ENCODE data around the gene ARID3C.

DNA sequence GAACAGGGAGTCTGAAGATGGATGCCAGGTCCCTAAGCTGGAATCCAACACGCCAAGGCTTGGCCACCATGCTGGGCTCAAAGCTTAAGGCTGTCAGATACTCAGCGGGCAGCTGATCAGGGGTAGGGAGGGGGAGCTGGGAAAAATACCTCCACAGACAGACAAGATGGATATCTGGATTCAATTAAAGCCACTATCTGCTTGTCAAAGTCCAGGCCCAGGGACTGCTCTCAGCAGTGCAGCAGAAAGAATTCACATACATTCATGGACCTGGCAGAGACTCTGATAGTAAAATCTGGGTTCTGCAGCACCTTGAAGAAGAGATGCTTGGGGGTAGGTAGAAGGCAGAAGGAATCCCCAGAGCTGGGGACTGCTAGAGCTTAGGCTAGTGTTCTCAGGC is 13.7 kb downstream of the ARID3C start:
- TF ChIP-seq GATA3 (IDR thresholded peaks at IDR 0.05; ENCODE audit: low read depth, low read length) = no peak; the same call in 1 of the 2 replicates
- peak; percentile 90 for TF ChIP-seq GATA2 (IDR thresholded peaks at IDR 0.05; ENCODE audit: low read depth, low read length)

Data from SH-SY5Y (cell line).